Measurements from ENCODE around the gene MICAL2.

Gene MICAL2

GRCh38 chr11:12204506-12204905 lies 94.1 kb downstream of the MICAL2 start:
- TF ChIP-seq CTCF (IDR thresholded peaks at IDR 0.05; ENCODE audit: extremely low read depth, insufficient read depth, missing control alignments): no peak

GRCh38 chr11:12205330-12205729 lies 94.9 kb downstream of the MICAL2 start:
- in situ Hi-C loops (cut with MboI; ENCODE audit: low pct_unique_long_range_greater_than_20kb, low sequenced_read_pairs, unreplicated experiment): no loop called here
- no peak for DNase-seq (ENCODE audit: low spot score)
- TF ChIP-seq CTCF (IDR thresholded peaks at IDR 0.05; ENCODE audit: extremely low read depth, insufficient read depth, missing control alignments): no peak

More at GRCh38 chr11:12204506-12204905, 94.1 kb downstream of the MICAL2 start:
- no peak for DNase-seq (ENCODE audit: low spot score)
- in situ Hi-C loops (cut with MboI; ENCODE audit: low pct_unique_long_range_greater_than_20kb, low sequenced_read_pairs, unreplicated experiment): no loop called here

GRCh38 chr11:12206529-12206928 lies 96.1 kb downstream of the MICAL2 start:
- in situ Hi-C loops (cut with MboI; ENCODE audit: low pct_unique_long_range_greater_than_20kb, low sequenced_read_pairs, unreplicated experiment): no loop called here
- no peak for DNase-seq (ENCODE audit: low spot score)
- TF ChIP-seq CTCF (IDR thresholded peaks at IDR 0.05; ENCODE audit: extremely low read depth, insufficient read depth, missing control alignments): no peak

GRCh38 chr11:12207384-12208150 lies 97.2 kb downstream of the MICAL2 start:
- in situ Hi-C loops (cut with MboI; ENCODE audit: low pct_unique_long_range_greater_than_20kb, low sequenced_read_pairs, unreplicated experiment): no loop called here
- no peak for DNase-seq (ENCODE audit: low spot score)
- TF ChIP-seq CTCF (IDR thresholded peaks at IDR 0.05; ENCODE audit: extremely low read depth, insufficient read depth, missing control alignments): no peak

- no peak for DNase-seq (ENCODE audit: low spot score)
- in situ Hi-C loops (cut with MboI; ENCODE audit: low pct_unique_long_range_greater_than_20kb, low sequenced_read_pairs, unreplicated experiment): no loop called here
- no peak for TF ChIP-seq CTCF (IDR thresholded peaks at IDR 0.05; ENCODE audit: extremely low read depth, insufficient read depth, missing control alignments)
Measured at GRCh38 chr11:12209096-12209495, 98.7 kb downstream of the MICAL2 start.

GRCh38 chr11:12210200-12210599 lies 99.8 kb downstream of the MICAL2 start:
- in situ Hi-C loops (cut with MboI; ENCODE audit: low pct_unique_long_range_greater_than_20kb, low sequenced_read_pairs, unreplicated experiment): no loop called here
- TF ChIP-seq CTCF (IDR thresholded peaks at IDR 0.05; ENCODE audit: extremely low read depth, insufficient read depth, missing control alignments): no peak
- DNase-seq (ENCODE audit: low spot score): no peak

Measured in GM13977 (cell line).